IPS DF 4.7 (cell line): ENCODE data around the gene MEGF9.
"Not testable (repeated sequence)": the region's sequence is repeated elsewhere in the genome, so short reads cannot be mapped to it uniquely, and the experiment has no call there.

Experiments
- DNase-seq: peaks from one replicate; pipeline ENCODE4 v3.0.0-alpha.2; 2013; ENCODE audit warnings: low spot score; ENCODE audit errors: extremely low read depth

Gene MEGF9

DNA sequence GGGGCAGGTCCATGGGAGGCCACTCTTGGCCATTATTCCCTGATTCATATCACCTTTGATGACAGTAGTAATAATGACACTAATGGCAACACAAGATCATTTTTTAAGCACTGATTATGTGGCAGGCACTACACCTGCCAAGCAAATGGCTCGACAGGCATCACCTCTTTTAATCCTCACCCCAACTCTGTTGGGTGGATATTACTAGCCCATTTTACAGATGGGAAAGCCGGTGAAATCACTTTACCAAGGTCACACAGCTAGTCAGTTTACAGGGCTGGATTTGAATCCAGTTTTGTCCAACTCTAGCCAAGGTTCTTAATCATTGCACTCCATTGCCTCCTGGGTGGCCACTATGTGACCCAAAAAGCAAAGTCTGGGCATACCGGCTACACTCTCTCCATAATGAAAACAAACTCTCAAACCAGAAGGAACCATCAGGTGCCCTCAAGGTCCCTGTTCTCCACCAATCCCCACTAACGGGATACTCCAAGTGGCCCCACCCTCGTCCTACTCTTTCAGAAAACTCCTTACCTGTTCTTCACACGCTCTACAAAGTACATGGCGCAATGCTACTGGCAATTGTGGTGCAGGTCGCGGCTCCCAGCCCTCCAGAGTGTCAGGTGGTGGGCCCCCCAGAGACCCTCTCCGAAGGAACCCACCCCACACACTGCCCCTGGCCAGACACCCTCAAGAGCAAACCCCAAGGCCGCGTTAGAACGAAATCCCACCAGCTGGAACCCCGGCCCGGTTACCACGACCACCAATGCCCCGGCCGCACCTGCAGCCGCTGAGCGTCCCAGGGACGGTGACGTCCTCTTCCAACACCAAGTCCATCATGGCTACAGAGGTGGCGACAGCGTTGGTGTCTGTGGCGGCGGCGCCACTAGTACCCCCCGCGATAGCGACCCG is 134.9 kb downstream of the MEGF9 start:
- DNase-seq = no peak

- DNase-seq = no peak
Measured at GRCh38 chr9:120574473-120574872, 139.8 kb downstream of the MEGF9 start.

GRCh38 chr9:120572472-120572871 is 141.8 kb downstream of the MEGF9 start:
- no peak for DNase-seq

GRCh38 chr9:120571443-120572257 is 142.6 kb downstream of the MEGF9 start:
- DNase-seq = no peak

DNA sequence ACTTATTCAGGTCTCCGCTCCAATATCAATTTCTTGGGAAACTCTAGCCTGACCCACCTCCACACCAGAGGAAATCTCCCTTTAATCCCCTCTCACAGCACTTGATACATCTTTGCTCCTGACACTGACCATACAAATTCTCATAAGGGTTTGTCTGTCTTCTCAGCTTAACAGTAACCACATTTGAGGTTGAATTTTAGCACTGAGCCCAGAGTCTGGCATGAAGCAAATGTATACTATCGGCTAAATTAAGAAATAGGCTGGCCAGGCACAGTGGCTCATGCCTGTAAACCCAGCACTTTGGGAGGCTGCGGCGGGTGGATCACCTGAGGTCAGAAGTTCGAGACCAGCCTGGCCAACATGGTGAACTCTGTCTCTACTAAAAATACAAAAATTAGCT is 144.0 kb downstream of the MEGF9 start:
- no peak for DNase-seq

GRCh38 chr9:120569556-120569955 is 144.7 kb downstream of the MEGF9 start:
- no peak for DNase-seq

GRCh38 chr9:120568816-120569215 is 145.5 kb downstream of the MEGF9 start:
- DNase-seq = no peak

GRCh38 chr9:120567874-120568273 is 146.4 kb downstream of the MEGF9 start:
- no peak for DNase-seq

- DNase-seq = no peak
Measured at GRCh38 chr9:120567081-120567480, 147.2 kb downstream of the MEGF9 start.

DNA sequence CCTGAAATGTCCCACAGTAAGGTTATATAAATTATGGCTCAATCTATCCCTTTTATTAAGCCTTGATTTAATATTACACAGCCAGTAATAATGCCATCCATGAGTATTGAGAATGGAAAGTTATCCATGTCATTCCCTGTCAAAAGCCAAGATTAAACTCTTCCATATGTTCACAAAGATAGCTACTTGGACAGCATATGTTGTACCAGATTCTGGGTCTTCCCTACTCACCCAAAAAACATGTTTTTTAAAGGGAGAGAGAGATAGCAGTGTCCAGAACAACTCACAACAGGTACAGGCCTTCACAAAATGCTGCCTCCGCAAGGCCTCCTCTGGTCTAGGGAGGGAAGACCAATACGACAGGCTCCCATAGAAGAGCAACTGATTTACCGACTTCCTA is 149.7 kb downstream of the MEGF9 start:
- DNase-seq = no peak

- no peak for DNase-seq
Measured at GRCh38 chr9:120562861-120563443, 151.3 kb downstream of the MEGF9 start.

DNA sequence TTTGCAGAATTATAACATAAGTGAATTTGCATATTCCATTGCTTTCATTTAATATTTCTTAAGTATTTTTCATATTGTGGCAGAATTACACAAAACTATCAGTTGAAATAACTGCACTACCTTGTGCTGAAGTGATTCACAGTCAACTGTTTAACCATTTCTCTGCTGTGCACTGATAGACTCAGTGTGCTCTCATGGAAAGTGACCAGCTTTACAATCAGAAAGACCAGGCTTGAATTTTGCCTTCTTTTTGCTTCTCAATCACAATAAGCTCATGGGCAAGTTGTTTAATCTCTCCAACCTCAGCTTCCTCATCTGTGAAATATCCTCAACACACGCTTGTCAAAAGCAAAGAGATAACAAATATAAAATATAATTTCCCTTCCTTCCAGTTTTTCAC is 152.6 kb downstream of the MEGF9 start:
- DNase-seq = no peak

- DNase-seq = no peak
Measured at GRCh38 chr9:120559546-120559945, 154.7 kb downstream of the MEGF9 start.

DNA sequence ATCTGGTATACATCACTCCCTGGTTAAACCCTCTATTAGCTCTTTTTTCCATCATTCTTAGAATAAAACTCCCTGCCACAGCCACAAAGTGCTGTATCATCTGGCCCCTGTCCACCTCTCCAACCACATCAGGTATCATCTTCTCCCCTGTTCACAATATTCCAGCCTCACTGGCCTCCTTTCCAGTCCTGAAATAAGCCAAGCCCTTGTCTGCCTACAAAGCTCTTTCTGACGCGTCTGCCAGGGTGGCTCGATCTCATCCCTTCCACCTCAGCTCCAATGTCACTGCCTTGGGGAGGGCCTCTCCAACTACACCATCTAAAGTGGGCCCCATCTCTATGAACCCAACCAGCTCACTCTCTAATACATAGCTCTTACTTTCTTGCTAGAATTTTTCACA is 155.8 kb downstream of the MEGF9 start:
- DNase-seq = no peak

DNA sequence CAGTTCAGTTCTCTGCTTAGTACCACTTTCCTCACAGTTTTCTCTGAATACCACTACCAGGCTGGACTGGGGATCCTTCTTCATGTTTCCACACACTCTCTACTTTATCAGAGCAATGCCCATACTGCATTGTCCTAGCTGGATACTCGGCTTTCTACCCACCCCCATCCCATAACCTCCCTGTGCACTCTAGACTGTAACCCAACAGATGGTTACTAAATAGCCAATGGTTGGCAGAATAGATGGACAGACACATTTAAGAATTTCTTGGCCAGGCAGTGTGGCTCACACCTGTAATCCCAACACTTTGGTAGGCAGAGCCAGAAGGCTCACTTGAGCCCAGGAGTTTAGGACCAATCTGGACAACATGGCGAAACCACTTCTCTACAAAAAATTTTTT is 157.1 kb downstream of the MEGF9 start:
- no peak for DNase-seq

- no peak for DNase-seq
Measured at GRCh38 chr9:120556775-120557174, 157.5 kb downstream of the MEGF9 start.

DNA sequence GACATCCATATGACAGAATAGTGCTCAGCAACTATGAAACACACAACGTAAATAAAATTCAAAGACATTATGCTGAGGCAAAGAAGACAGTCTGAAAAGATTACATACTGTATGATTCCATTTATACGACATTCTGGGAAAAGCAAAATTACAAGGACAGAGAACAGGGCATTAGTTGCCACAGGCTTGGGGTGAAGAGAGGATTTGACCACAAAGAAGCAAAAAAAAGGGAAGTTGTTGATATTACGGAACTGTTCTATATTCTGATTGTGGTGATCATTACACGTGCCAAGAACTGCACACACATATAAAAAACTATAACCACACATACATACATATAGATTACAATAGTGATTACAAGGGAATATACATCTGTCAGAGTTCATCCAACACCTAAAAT is 158.4 kb downstream of the MEGF9 start:
- DNase-seq = no peak

GRCh38 chr9:120552210-120552704 is 162.0 kb downstream of the MEGF9 start:
- not testable (repeated sequence) for DNase-seq
